HG03442 (cell line): ENCODE data around the gene PRKAA1.
"Not testable (repeated sequence)": the region's sequence is repeated elsewhere in the genome, so short reads cannot be mapped to it uniquely, and the experiment has no call there.

ENCODE experiments used
- ATAC-seq: cut with Tn5 transposase; IDR thresholded peaks from one replicate; pipeline ENCODE4 v1.9.1; 2021; ENCODE audit warnings: mild to moderate bottlenecking, moderate library complexity; ENCODE audit not compliant: unreplicated experiment

PRKAA1 gene

DNA sequence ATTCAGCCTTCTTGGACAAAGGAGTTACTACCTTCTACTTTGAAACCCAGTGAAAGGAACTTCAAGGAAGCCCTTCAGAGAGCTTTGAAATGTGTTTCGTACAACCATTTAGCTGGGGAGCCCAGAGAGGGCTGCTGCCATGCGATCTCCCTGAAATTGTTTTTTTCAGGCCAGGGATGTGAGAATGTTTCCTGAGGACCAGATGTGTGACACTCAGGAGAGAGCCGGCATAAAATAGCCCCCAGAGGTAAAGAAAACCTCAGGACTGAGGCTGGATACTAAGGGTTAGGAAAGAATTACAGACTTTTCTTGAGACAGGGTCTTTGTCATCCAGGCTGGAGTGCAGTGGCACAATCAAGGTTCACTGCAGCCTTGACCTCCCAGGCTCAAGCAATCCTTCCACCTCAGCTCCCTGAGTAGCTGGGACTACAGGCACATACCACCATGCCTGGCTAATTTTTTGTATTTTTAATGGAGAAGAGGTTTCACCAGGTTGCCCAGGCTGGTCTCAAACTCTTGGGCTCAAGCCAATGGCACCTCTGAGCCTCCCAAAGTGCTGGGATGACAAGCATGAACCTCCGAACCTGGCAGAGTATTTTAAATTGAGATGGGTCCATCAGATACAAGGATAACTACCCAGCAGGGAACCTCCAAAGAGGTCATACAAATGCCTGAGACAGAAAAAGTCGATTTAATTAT, 28.5 kb upstream of the PRKAA1 start:
- ATAC-seq, result no peak

DNA sequence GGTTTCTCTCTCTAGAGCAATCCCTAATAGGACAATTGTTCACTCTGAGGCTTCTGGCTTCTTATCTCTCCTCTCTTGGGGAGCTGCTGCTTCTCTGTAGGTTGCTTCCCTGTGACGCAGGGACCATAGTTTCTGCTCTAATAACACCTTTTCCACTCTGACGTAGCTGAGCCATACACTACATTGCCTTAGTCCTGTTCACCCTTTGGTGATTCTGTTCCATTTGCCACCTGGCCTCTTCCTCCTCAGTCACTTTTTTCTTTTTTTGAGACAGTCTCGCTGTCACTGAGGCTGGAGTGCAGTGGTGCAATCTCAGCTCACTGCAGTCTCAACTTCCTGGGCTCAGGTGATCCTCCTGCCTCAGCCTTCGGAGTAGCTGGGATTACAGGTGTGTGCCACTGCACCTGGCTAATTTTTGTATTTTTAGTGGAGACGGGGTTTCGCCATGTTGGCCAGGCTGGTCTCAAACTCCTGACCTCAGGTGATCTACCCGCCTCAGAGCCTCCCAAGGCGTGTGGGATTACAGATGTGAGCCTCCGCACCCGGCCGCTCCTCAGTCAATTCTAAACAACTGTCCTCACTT, 27.4 kb upstream of the PRKAA1 start:
- ATAC-seq, result not testable (repeated sequence)

DNA sequence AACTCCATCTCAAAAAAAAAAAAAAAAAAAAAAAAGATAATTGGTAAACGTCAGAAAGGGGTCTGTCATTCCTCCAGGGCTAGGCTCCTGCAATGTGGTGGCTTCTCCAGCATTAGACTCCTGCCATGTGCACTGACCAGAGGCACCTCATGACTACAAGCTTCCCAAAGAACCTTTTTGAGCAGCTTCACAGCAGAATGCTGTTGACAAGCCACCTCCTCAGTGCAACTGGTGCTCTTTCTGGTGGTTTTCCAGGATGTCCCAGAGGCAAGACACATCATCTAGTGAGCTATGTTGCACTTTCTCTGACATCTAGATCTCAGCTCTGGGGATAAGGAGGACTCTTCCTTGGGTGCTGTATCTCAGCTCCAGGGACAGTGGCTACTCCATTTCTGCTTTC, 25.3 kb upstream of the PRKAA1 start:
- no peak for ATAC-seq

DNA sequence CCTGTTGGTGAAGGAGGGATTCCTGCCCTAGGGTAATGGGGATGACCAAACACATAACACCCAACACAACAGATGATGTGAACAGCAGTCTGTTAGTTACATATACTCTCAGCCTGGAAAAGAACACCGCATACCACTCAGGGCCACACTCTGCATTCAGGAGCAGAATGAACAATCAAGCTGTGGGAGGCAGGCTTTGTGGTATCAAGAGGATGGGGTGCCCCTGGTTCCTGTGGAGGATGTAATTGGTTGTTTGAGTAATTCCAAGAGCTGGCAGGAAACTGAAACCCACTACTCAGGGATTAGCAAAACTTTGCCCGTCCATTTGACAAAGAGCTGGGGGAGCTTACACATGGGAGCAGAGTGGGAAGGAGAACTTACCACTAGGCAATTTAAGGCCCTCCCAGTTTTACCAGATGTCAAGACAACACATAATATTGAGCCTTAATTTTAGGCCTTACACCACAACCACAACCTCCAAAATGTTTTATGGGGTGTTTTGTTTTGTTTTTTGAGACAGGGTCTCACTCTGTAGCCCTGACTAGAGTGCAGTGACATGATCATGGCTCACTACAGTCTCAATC, 15.6 kb upstream of the PRKAA1 start:
- no peak for ATAC-seq

DNA sequence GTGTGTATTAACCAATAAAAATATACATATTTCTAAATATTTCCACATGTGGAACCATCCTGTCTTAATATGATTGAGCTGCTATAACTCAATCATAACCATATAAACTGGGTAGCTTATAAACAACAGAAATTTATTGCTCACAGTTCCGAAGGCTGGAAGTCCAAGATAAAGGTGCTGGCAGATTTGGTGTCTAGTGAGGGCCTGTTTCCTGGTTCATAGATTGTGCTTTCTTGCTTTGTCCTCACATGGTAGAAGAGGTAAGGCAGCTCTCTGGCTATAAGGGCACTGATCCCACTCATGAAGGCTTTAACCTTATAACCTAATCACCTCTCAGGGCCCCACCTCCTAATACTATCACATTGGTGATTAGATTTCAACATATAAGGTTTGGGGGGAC, 14.0 kb upstream of the PRKAA1 start:
- ATAC-seq, result no peak

DNA sequence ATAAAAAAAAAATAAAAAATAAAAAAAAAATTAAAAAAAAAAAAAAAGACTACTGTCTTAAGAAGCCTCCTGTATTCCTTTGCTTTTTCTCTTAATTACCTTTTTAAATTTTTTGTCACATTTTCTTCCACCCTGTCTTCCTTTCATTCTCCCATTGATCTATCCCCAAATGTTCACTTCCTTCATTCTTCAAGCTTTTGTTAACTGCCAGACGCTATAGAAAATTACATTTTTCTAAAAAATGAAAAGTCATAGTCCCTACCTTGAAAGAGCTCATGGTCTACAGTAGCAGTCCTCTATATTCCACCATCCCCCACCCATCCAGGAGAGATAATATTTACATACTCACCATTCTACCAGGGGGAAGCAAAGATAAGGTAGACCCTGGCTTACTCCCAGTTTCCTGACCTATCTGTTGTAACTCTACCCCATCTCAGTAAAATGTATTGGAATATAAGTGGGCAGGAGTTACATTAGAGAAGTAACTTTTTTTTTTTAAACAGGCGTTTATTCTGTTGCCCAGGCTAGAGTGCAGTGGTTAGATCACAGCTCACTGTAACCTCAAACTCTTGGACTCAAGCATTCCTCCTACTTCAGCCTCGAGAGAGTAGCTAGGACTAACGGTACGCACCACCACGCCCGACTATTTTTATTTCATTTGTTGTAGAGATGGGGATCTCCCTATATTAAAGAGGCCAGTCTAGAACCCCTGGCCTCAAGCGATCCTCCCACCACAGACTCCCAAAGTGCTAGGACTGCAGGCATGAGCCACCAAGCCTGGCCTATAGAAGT, 3.8 kb upstream of the PRKAA1 start:
- ATAC-seq, result no peak

DNA sequence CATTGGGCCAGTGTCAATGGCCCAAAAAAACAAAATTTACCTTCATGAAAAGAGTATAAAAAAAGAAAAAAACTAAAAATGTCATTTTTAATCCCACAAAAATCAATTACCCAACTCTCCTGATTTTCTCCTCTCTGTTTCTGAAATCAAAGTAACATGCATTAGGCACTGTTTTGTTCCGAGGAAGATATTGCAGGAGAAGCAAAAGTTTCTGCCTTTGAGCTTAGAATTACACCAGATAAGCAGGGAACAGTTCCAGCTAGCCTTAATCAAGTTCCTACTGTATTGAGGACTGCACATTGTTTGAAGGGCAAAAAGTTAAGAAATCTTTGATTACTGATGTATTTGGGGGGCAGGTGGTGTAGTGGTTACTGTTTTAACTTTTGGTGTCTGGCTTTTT, 1.1 kb upstream of the PRKAA1 start:
- no peak for ATAC-seq

DNA sequence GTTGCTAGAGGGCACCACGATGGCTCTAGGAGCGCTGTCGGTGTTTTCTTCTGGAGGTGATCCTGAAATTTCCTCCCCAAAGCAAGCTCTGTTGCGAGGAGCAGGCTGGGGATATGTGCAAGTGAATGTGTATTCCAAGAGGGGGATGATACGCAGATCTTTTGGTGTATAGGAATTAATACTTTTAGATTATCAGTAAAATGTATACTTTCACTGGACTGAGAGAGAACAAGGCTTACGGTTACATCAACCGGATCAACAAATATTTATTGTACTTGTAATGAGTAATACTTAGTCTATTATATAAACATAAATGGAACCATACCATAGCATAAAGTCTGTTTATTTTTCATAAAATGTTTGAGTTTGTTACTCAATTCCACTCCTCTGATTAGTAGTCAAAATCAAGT, 632 bp upstream of the PRKAA1 start:
- ATAC-seq, result no peak

DNA sequence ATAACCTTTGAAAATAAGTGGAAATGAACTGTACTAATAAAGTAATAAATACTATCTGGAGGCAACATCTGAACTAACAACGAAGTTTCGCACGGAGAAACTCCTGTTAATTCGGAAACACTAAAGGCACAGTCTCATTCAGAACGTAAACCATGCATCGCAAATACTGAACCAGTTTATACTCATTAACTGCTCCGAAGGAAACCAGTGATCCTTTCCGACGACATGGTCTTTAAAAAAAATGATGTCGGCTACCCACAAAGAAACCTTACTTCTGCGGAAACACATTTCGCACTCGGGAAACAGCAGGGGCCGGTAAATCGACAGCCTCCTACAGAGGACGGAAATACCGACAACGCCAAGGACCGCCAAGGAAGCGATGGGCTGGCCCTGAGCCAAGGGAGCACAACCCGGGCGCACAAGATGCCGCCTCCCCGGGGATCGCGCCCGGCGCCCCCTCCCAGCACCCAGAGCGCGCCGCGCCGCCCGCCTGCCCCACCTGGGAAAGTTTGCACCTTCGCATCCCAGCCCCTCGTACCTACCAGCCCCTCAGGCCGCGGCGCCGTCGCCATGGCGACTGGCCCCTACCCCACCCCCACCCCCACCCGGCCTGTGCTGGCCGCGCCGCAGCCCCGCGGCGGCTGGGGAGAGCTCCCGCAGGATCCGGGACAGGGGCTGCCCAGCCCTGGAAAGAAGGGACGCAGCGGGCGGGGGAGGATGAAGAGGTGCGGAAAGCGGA, 732 bp downstream of the PRKAA1 start:
- peak; percentile 38 for ATAC-seq

DNA sequence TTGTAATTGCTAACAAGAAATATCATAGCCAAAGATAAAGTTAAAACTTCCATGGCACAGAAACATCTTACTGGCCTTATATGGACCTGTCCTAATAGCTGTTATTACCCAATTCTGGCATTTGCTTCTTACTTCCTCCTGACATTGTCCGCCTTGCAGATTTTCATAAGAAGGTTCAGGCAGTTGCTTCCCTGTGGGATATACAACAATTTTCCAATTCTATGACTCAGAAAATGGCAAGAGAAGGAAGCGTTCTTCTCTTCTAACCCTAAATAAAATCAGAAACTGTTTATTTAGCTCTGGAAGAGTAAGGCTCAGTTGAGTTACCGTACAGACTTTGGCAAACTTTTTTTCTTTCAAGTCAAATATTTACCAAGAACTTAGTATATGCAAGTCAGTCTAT, 1.7 kb downstream of the PRKAA1 start:
- no peak for ATAC-seq

DNA sequence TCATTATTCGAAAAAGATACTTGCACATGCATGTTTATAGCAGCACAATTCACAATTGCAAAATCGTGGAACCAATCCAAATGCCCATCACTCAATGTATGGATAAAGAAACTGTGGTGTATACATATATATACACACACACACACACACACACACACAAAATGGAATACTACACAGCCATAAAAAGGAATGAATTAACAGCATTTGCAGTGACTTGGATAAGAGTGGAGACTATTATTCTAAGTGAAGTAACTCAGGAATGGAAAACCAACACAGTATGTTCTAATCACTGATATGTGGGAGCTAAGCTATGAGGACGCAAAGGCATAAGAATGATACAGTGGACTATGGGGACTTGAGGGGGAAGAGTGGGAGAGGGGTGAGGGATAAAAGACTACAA, 3.3 kb downstream of the PRKAA1 start:
- ATAC-seq, result not testable (repeated sequence)

DNA sequence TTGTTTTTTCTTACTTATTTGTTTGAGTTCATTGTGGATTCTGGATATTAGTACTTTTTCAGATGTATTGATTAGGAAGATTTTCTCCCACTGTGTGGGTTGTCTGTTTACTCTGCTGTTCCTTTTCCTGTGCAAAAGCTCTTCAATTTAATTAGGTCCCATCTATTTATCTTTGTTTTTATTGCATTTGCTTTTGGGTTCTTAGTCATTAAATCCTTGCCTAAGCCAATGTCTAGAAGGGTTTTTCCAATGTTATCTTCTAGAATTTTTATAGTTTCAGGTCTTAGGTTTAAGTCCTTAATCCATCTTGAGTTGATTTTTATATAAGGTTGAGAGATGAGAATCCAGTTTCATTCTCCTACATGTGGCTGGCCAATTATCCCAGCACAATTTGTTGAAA, 3.8 kb downstream of the PRKAA1 start:
- not testable (repeated sequence) for ATAC-seq

DNA sequence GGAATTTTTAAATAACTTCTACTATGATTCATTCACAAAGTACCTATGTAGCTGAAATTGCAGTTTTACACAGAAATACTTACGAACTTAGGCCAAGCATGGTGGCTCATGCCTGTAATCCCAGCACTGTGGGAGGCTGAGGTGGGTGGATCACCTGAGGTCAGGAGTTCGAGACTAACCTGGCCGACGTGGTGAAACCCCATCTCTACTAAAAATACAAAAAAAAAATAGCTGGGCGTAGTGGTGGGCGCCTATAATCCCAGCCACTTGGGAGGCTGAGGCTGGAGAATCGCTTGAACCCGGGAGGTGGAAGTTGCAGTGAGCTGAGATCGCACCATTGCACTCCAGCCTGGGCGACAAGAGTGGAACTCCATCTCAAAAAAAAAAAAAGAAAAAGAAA, 5.5 kb downstream of the PRKAA1 start:
- ATAC-seq, result not testable (repeated sequence)

DNA sequence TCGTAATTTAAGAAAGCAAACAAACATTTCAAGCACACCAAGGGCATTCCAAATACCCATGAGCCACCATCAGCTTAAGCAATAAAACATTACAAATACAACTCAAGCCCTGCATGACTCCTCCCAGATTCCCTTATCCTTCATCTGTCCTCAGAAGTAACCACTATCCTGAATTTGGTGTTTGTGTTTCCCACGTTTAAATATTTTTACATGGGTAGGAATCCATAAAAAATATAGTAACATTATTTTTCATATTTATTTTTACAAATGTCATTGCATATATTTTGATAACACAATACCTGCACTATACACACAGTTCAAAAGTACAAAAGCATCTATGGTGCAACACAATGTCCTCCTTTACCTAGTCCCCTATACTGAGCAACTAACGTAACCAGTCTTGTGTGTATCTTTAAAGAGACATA, 6.4 kb downstream of the PRKAA1 start:
- ATAC-seq, result no peak

DNA sequence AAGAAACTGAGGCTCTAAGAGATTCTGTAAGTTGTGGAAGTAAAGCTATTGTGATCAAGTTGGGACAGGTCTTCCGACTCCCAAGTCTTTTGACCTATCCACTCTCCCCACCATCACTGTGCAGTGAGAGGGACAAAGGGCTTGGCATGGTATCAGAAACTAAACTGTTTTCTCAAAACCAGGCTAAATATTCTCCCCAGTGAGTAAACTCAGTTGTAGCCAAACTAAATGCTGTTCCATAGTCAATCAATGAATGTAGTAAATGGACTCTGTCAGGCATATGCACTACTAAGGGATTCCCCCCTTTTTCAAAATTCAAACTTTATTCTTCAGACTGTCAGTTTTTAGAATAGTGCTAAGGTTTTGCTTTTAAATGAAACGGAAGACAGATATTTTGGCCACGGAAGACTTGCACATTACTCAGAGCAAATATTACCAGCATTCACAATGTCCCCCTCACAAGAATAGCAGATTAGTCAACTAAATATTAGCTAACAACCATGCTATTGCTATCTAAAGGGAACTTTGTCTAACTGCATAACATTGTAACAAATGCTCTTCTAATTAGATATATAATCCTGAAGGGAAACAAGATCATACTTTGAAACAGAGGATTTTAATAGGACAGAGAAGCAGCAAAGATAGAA, 7.1 kb downstream of the PRKAA1 start:
- ATAC-seq, result no peak

DNA sequence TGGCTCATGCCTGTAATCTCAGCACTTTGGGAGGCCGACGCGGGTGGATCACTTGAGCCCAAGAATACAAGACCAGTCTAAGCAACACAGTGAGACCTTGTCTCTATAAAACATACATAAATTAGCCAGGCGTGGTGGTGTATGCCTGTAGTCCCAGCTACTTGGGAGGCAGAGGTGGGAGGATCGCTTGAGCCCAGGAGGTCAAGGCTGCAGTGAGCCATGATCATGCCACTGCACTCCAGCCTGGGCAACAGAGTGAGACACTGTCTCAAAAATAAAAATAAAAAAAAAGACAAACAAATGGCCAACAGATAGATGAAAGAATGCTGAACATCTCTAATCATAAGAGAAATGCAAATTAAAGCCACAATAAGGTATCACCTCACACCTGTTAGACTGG, 9.2 kb downstream of the PRKAA1 start:
- ATAC-seq, result not testable (repeated sequence)

DNA sequence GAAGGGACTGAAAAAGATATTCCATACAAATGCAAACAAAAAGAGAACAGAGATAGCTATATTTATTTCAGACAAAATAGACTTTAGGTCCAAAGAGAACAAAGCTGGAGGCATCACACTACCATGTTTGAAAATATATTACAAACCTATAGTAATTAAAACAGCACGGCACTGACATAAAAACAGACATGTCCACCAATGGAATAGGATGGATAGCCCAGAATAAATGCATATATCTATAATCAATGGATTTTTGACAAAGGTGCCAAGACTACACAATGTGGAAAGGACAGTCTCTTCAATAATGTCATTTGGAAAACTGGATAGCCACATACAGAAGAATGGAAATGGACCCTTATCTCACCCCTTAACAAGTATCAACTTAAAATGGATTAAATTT, 10.2 kb downstream of the PRKAA1 start:
- no peak for ATAC-seq

DNA sequence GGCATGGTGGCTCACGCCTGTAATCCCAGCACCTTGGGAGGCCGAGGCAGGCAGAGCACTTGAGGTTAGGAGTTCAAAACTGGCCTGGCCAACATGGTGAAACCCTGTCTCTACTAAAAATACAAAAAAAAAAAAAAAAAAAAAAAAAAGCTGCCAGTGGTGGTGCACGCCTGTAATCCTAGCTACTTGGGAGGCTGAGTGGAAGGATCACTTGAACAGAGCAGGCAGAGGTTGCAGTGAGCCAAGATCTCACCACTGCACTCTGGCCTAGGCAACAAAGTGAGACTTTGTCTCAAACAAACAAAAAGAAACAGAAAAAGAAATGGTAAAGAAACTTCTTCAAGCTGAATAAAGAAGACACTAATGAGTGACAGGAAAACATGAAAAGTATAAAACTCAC, 11.5 kb downstream of the PRKAA1 start:
- ATAC-seq, result not testable (repeated sequence)

DNA sequence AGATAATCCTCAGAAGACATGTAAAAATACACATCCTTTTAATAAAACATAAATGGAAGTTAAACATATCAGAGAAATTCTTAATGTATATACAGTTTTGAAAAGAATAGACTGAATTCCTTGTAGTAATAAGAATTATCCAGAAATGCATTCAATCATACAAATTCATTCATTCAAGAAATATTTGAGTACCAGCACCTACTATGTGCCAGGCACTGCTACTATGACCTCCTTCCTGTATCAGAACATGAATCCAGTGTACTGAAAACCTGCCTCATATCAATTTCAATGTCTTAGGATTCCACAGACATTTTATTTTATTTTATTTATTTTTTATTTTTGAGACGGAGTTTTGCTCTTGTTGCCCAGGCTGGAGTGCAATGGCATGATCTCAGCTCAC, 13.3 kb downstream of the PRKAA1 start:
- ATAC-seq, result no peak

DNA sequence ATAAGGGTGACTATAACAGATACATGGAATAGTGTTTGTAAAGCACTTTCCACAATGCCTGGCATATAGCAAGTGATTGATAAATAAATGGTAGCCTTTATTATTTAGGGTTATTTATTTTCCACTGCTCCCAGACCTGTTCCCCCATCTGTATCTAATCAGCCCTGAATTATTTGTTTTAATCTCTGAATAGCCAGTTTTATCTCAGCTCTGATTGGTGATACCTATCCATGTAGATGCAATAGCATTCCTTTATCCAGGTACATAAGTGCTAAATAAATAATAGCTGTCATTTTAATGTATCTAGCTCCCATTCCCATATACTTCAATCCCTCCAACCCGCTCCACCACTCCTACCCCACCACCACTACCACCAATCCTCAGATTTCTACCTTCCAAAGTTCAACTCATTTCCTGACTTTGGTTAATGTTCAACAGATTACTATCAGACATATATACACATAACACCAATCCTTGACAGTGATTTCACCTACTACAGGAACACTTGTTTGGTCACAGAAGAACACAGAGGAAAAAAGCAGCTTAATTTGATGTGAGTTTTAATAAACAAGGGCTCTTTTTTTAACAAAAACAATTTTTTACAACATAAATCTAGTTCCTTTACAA, 14.0 kb downstream of the PRKAA1 start:
- ATAC-seq, result no peak
